GM12873 (cell line): ENCODE data around the gene ZMYND8.

Experiments
- CTCF ChIP-seq: IDR thresholded peaks from 2 replicates; pipeline ENCODE4 v1.5.1; 2012; ENCODE audit warnings: low read depth, mild to moderate bottlenecking, moderate library complexity, low read length, control low read depth; ENCODE audit not compliant: insufficient read depth; ENCODE audit errors: missing control alignments

Gene ZMYND8

GRCh38 chr20:47335251-47336128, 21.0 kb downstream of the ZMYND8 start:
- no peak for TF ChIP-seq CTCF

GRCh38 chr20:47334022-47334551, 22.4 kb downstream of the ZMYND8 start:
- no peak for TF ChIP-seq CTCF

- TF ChIP-seq CTCF, result no peak
These were observed 23.9 kb downstream of the ZMYND8 start for GRCh38 chr20:47332381-47333206.

- no peak for TF ChIP-seq CTCF
These were observed 25.4 kb downstream of the ZMYND8 start for GRCh38 chr20:47330933-47331708.

GRCh38 chr20:47330071-47330470, 26.4 kb downstream of the ZMYND8 start:
- TF ChIP-seq CTCF, result no peak

- no peak for TF ChIP-seq CTCF
These were observed 28.4 kb downstream of the ZMYND8 start for GRCh38 chr20:47328129-47328528.
